SW 1271 (cell line): ENCODE data around the gene HHAT.
A peak's percentile ranks its signal among the peaks of the same experiment; 100 is the strongest.

Experiments
- DNase-seq, 2 experiments: peaks; one replicate each; lab custom pipeline; 2025; lab: John Stamatoyannopoulos, UW

HHAT gene

GRCh38 chr1:210440081-210440480, 111.4 kb downstream of the HHAT start:
- no peak for DNase-seq

DNA sequence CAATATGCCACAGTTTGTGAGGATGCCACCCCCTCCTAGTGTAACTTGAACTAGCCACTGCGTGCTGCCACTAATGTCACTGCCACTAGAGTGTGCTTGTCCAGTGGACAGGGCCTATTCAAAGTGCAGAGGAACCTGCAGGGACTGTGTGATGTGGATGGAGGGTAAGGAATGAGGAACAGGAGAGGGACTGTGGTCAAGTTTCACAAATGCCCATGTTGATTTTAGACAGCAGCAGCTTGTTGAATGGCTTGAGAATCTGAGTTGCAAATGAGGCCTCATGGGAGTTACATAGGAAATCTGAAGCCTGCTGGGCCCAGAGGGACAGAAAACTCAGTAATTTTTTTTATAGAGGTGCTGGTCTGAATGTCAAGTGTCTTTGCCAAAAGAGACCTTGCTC, 112.3 kb downstream of the HHAT start:
- peak in 1 of 2 experiments; percentile 3 for DNase-seq

DNA sequence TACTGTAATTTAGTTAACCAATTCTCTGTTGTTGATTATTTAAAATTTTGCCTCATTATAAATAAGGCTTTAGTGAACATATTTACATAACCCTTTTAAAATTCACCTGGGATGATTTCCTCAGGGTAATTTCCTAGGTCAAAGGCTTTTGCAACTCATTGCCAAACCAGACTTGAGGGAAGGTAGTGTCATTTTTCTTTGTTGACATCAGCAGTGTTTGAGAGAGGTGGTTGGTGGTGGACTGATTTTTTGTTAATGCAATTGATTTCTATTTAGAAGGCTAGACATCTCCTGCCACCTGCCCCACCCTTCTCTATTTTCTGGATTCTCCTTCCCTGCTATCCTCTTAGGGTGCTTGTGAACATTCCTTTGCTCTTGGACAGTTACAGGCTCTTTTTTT, 116.8 kb downstream of the HHAT start:
- DNase-seq, result no peak

GRCh38 chr1:210445931-210446330, 117.2 kb downstream of the HHAT start:
- DNase-seq, result no peak

- no peak for DNase-seq
Measured at GRCh38 chr1:210446479-210446878, 117.8 kb downstream of the HHAT start.

GRCh38 chr1:210447456-210448057, 118.9 kb downstream of the HHAT start:
- DNase-seq, result no peak

GRCh38 chr1:210448297-210448892, 119.7 kb downstream of the HHAT start:
- peak in 1 of 2 experiments; percentile 43 for DNase-seq

DNA sequence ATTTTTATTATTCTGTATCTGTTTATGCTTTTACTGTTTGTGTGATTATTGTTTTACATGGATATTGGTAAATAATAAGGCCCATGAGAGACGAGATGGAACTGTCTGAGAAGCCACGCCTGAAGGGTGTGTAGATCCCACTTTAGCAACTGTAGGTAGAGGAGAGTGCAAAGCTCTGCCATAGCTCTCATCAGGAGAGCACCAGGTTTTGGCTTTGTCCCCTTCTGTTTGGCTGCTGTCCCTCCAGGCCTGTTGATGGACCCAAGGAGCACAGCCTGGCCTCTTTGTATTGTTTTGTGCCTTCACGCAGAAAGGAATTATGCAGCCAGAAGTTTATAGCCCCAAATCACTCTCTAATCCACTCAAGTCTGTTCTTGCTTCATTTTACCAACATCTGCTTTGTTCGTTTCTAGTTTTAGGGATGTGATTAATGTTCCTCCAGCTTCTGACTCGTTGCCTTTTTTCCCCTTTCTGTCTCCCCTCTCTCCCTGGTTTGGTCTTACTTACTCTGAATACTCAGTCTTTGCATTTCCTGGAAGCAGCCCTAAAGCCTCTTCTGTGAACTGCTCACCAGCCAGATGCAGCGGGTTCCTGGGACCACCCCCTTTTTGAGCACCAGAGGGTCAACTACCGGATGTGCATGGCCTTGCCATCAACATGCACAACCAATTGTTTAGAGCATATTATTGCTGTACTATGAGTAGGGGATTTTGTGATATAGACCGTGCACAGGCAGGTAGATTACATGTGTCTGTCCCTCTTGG, 127.3 kb downstream of the HHAT start:
- DNase-seq, result no peak

DNA sequence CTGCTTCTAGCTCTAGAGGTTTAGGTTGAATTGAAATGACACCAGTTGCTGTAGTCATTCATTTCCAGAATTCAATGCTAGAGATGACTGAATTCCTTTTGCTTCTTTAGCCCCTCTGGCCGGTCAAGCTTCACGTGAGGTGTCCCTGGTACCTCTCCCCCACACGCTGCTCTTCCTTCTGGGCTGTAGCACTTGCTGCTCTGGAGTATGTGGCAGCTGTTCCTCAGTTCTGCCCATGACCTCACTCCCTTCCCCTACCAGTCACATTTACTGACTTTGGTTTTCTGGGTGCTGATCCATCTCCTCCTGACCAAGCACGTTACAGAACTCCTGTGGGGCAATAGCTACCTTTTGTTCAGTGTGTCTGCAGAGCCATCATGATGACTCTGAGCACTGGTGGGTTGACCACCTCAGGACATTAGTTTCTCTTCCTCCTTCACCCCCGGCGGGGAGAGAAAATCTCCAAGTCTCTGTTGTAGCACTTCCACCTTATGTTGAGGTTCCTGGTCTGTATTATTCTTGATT, 128.1 kb downstream of the HHAT start:
- DNase-seq, result no peak

GRCh38 chr1:210457568-210457967, 128.9 kb downstream of the HHAT start:
- DNase-seq, result no peak

- DNase-seq, result no peak
Measured at GRCh38 chr1:210464519-210465039, 135.9 kb downstream of the HHAT start.

- DNase-seq, result no peak
Measured at GRCh38 chr1:210465150-210465549, 136.4 kb downstream of the HHAT start.

DNA sequence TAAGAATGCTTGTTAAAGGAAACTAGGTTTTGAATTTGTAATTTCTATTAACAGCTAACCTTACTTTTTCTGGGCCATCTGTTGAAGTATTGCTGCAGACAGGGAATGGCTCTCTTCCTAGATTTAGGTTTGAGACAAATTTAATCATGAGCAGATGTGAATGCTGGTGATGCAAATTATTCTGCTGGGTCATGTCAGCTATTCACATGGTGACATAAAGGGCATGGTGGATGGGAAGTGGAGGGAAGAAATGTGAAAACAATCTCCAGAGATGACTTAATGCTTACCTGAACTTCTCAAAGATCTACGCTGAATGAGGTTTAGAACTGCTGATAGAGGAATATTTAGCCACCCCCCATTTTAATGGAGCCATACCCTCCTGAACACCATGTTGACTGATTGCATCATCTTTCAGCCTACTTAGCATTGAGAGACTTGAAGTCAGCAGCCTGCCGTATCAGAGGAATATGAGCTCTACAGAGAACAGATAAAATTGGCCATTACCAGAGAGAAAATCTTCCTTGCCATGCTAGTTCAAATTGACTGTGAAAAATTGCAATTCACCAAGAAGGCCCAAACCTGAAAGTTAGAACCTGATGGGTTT, 138.8 kb downstream of the HHAT start:
- no peak for DNase-seq

GRCh38 chr1:210469441-210469840, 140.7 kb downstream of the HHAT start:
- DNase-seq, result no peak

GRCh38 chr1:210475321-210475720, 146.6 kb downstream of the HHAT start:
- no peak for DNase-seq

GRCh38 chr1:210475806-210476205, 147.1 kb downstream of the HHAT start:
- no peak for DNase-seq

DNA sequence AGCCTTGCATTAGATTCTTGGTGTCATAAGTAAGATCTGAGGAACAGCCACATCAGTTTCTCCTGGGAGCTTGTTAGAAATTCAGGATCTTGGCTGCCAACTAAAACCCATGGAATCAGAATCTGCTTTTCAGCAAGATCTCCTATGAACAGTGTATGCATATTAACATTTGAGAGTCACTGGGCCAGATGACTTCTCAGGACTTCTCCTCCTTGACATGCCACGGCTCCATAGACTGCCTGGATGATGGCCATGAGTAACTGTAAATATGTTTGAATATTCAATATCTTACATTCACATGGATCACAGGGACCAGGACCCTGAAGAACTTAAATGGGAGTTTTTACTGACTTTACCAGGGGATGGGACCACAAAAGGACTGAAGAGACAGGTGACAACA, 148.0 kb downstream of the HHAT start:
- no peak for DNase-seq

GRCh38 chr1:210477328-210477924, 148.7 kb downstream of the HHAT start:
- no peak for DNase-seq

GRCh38 chr1:210478820-210479219, 150.1 kb downstream of the HHAT start:
- DNase-seq, result no peak

DNA sequence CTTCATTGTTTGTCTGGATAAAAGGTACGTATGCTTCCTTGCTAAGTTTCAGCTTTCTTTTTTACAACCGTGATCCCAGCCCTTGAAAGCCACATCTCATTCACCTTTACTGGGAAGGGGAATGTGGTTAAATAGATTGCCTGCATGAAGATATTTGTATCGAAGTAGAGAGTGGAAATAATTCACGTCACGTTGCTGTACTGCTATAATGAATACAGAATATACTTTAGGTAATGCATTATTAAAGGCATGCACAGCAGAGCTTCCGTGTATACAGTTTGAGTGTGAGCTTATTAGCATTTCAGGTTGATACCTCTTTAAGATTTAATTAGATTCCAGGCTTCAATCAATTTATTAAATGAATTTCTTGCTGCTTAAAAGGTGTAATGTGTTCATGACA, 153.8 kb downstream of the HHAT start:
- no peak for DNase-seq

- no peak for DNase-seq
Measured at GRCh38 chr1:210482945-210483617, 154.4 kb downstream of the HHAT start.

GRCh38 chr1:210483821-210484220, 155.1 kb downstream of the HHAT start:
- DNase-seq, result no peak
